HG02588 (cell line): Measurements from ENCODE around the gene THTPA.
A peak's percentile ranks its signal among the peaks of the same experiment; 100 is the strongest.
"Not testable (repeated sequence)": the region's sequence is repeated elsewhere in the genome, so short reads cannot be mapped to it uniquely, and the experiment has no call there.

Experiments
- ATAC-seq: cut with Tn5 transposase; IDR thresholded peaks from one replicate; pipeline ENCODE4 v1.9.1; 2021; ENCODE audit warnings: mild to moderate bottlenecking, moderate library complexity; ENCODE audit not compliant: unreplicated experiment

The THTPA gene

DNA sequence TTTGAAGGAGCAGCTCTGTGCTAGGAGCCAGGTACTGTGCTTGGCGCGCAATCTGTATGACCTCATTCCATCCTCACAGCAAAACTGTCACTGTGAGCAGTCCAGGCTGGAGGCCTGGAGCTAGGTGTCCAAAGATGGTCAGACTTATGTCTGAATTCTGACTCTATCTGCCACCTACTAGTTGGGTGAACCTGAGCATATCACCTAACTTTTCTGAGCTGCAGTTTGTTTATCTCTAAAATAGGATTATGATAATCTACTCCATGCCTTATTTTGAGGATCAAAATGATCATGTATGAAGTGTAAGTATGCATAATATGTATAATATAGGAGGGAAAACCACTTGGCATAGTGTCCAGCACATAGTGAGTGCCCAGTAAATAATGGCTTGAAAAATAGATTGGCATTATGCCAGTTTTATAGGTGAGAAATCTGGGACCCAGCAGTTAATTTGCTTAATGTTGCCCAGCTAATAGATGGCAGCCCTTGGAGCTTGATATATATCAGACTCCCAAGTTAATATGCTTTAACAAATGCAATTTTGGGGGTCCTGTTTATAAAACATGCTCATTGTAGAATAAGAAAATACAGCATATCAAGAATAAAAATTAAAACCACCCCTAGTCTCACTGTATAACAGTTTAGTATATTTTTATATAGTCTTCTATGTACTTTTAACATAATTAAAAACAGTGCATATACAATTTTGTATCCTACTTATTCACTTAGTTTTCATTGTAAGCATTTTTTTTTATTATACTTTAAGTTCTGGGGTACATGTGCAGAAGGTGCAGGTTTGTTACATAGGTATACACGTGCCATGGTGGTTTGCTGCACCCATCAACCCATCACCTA, 27.1 kb downstream of the THTPA start:
- no peak for ATAC-seq

DNA sequence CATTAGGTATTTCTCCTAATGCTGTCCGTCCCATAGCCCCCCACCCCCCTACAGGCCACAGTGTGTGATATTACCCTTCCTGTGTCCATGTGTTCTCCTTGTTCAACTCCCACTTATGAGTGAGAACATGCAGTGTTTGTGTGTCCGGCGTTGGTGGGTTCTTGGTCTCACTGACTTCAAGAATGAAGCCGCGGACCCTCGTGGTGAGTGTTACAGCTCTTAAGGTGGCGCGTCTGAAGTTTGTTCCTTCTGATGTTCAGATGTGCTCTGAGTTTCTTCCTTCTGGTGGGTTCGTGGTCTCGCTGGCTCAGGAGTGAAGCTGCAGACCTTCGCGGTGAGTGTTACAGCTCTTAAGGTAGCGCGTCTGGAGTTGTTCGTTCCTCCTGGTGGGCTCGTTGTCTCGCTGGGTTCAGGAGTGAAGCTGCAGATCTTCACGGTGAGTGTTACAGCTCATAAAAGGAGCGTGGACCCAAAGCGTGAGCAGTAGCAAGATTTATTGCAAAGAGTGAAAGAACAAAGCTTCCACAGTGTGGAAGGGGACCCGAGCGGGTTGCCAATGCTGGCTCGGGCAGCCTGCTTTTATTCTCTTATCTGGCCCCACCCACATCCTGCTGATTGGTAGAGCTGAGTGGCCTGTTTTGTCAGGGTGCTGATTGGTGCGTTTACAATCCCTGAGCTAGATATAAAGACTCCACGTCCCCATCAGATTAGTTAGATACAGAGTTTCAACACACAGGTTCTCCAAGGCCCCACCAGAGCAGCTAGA, 27.9 kb downstream of the THTPA start:
- ATAC-seq = not testable (repeated sequence)

DNA sequence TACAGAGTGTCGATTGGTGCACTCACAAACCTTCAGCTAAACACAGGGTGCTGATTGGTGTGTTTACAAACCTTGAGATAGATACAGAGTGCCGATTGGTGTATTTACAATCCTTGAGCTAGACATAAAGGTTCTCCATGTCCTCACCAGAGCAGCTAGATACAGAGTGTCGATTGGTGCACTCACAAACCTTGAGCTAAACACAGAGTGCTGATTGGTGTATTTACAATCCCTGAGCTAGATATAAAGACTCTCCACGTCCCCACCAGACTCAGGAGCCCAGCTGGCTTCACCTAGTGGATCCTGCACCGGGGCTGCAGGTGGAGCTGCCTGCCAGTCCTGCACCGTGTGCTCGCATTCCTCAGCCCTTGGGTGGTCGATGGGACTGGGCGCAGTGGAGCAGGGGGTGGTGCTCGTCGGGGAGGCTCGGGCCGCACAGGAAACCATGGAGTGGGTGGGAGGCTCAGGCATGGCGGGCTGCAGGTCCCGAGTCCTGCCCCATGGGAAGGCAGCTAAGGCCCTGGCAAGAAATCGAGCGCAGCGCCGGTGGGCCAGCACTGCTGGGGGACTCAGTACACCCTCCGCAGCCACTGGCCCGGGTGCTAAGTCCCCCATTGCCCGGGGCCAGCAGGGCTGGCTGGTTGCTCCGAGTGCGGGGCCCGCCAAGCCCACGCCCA, 28.6 kb downstream of the THTPA start:
- ATAC-seq = not testable (repeated sequence)

DNA sequence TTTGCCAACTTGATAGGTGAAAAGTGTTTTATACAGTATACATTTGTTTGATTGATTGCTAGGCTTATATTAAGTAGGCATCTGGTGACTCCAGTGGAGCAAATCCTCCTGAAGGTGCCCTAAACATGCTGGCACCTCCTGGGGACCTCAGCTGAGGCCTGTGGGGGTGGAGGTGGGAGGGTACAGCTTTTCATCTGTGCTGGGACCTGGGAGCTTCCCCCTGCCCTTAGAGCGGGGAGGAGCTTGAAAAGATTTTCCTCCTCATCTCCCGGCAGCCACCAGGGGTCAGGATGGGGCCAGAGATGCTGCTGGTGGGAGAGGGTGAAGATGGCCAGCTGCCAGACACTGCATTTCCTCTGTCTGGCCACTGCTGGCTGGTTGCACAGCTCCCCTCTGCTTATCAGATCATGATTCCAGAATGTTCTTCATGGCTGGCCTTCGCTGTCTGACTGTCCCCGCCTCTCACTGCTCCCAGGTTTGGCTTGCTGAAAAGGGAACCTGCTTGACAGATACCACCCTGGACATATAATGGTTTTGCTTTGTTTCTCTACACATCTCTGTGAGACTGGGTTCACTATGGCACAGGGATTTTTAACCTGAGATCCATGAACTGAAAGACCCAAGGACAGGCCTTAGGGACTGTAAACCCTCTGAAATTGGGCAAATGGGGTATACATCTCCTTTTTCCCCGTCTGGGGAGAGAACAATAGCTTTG, 33.0 kb downstream of the THTPA start:
- peak; percentile 97 for ATAC-seq

DNA sequence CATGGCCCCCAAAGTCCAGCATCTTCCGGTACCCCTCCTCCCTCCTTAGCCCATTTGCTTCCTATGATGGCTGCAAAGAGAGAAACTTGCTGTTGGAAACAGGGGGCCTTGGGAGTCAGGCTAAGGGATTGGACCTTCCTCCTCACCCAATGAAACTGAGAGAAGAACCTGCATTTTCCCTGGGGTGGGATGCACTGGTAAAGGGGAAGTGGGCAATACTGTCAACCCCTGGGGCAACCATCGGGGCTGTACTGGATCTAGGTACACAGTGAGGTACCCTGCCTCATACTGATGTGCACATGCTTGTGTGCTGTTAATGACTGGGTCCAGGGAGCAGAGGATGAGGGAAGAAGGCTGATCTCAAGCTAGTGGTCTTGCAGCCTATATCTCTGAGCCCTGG, 33.5 kb downstream of the THTPA start:
- no peak for ATAC-seq

DNA sequence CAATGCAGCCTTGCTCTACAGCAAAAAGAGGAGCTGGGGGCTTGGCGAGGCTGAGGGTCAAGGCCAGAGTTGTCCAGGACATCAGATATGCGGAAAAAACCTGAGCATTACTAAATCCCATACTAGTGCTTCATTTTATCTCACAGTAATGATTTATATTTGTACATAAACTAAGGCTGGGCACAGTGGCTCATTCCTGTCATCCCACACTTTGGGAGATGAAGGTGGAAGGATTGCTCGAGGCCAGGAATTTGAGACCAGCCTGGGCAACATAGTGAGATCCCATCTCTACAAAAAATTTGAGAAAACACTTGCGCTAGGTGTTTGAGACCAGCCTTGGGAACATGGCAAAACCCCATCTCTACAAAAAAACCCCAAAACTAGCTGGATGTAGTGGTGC, 34.1 kb downstream of the THTPA start:
- ATAC-seq = no peak

DNA sequence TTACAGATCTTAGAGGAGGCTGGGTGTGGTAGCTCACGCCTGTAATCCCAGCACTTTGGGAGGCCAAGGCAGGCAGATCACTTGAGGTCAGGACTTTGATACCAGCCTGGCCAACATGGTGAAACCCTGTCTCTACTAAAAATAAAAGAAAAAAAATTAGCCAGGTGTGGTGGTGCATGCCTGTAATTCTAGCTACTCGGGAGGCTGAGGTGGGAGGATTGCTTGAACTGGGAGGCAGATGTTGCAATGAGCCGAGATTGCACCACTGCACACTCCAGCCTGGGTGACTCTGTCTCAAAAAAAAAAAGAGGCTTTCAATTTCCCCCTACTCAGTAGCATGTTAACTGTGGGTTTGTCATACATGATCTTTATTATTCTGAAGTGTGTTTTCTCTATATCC, 38.1 kb downstream of the THTPA start:
- not testable (repeated sequence) for ATAC-seq

DNA sequence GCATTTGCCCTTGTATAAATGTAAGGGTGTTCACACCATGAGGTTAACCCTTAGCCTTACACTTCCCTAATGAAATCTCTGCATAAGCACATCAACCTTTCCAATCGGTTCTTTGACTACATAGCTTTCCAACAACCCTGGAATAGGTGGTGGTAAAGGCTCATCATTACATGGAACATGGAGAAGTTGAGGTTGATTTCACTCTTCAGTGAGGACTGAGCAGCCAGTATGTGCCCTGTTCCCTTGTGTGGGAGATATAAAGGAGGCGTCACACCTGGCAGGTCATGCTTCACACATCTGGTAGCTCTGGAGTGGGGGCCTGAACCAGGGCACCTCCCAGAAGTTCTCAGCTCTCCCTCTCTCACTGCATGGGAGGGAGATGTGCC, 44.2 kb downstream of the THTPA start:
- no peak for ATAC-seq

DNA sequence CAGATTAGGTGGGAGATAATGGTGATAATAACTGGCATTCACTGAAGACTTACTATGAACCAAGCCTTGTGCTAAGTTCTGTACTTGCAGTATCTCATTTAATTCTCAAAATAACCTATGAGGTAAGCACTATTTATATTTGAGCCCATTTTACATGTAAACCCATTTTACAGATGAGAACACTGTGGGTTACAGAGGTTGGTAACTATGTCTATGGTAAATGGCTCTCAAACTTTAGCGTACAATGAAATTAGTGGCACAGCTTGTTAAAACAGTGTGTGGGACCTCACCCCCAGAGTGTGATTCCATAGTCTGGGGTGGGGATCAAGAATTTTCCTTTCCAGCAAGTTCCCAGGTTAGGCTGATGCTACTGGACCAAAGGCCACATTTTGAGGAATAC, 44.7 kb downstream of the THTPA start:
- ATAC-seq = no peak

DNA sequence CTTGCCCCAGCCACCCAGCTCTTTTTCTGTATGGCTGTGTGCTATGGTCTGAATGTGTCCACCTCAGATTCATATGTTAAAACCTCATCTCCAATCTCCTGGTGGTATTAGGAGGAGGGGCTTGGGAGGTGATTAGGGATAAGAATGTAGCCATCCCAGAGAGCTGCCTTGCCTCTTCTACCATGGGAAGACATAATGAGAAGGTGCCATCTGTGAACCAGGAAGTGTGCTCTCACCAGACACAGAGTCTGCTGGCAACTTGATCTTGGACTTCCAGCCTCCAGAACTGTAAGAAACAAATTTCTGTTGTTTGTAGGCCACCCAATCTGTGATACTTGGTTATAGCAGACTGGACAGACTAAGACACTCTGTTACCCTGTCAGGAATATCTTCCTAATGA, 45.4 kb downstream of the THTPA start:
- no peak for ATAC-seq

DNA sequence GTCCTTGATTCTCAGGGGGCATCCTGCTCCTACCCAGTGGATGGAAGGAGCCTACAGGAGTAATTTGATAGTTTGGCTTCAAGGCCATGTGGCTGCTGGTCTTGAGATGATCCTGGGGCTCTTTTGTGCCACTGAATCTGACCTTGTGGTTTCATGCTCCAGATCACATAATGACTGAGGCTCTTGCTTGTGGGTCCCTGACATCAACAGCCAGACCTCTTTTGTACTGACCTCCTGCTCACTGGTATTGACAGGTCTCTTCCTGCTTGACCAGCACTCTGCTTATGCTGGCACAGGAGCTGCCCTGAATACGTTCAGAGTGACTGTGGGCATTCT, 45.7 kb downstream of the THTPA start:
- ATAC-seq = no peak

DNA sequence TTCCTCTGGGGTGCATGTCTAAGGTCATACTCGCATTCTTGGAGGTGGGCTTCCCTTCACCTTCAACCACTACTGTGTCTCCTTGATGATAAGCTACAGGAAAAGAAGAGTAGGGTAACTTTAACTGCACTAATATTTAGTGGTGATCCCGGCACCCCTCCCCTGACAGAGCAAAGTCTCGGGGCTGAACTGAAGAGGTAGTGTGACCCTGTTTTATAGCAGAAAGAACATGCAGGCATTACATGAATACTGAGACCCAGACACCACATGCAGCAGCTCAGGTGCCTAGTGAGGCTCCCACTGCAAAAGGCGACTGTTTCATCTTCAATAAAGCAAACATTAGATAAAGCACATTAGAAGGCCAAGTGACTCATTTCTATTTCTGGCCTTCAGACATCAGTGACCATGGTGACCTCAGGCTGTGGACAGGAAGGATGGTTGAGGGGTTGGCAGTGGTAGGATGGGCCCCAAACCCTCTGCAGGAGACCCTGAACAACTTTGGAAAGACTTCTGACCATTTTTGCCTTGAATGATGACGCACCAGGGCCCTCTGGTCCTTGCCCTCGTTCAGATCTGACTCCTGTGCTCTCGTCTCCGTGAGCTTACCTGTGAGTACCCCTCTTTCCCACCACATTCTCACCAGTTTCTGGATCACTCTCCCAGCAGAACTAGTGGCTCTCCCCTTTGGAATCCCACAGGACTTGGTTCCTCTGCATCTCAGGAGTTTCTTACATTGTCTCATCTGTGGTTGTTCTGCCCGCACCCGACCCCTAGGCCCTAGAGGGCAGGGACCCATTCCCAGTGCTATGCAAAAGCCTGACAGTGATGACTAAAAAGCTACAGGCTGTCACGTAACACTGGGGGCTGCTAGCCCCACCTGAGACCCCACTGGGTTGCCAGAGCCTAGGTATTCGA, 46.4 kb downstream of the THTPA start:
- ATAC-seq = no peak

DNA sequence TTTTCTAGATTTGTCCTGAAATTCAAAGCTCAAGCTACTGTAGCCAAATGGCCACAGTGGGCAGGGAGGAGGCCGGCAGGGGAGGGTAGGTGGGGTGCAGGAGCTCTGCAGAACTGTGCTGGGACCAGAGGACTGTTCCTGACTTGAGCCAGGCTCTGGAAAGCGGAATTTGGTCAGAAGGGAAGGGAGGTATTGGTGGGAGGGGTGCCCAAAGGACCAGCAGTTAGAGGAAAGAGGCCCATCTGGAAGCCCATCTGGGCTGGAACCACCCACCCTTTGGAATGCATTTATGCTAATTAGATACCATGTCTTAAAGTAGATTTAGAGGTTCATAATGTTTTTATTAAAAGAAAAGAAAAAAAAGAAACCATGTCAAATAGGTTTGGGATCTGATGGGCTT, 47.0 kb downstream of the THTPA start:
- ATAC-seq = no peak

DNA sequence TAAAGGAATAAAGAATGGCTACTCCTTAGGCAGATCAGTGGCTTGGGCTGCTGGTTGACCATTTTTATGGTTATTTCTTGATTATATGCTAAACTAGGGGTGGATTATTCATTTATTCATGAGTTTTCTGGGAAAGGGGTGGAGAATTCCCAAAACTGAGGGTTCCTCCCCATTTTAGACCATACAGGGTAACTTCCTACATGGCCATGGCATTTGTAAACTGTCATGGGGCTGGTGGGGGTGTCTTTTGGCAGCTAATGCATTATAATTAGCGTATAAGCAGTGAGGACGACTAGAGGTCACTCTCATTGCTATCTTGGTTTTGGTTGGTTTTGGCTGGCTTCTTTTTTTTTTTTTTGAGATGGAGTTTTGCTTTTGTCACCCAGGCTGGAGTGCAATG, 48.1 kb downstream of the THTPA start:
- ATAC-seq = no peak

DNA sequence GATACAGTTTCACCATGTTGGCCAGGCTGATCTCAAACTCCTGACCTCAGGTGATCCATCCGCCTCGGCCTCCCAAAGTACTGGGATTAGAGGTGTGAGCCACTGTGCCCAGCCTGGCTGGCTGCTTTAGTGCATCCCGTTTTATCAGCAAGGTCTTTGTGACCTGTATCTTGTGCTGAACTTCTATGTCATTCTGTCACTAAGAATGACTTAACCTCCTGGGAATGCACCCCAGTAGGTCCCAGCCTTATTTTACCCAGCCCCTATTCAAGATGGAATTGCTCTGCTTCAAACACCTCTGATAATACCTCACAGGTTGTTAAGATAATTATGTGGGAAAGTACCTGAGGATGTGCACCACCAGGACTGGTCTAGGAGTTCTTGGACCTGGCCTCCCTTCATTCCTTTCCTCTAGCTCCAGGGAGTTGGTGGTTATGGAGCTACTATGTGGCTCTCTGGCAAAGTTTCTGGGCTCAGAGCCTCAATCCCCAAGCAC, 48.7 kb downstream of the THTPA start:
- ATAC-seq = no peak

DNA sequence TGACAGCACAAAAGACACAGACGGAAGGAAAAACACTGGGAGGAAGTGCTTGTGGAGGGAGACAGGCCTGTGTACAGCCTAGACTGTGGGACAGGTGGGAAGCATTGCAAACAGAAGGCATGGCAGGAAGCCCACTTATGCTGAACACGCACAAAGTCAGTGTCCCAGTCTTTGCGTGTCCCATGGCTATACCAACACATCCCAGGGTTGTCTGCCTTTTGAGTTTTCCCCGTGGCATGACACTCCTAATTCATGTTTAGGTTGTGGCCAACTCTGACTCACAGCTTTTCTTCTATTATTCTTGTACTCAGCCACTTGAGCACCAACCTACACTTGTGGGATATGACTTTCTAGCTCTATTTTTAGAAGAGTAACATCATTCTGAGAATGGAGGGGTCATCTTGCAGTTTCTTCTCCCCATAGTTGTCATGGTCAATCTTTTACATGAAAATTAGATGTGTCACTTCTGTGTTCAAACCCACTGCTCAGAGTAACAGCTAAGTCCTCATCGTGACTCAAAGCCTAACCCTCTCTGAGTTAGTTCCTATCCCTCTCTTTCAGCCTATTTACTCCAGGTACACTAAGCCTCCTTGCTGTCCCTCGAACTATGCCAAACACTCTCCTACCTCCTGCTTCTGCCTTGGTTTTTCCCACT, 50.0 kb downstream of the THTPA start:
- peak; percentile 88 for ATAC-seq

DNA sequence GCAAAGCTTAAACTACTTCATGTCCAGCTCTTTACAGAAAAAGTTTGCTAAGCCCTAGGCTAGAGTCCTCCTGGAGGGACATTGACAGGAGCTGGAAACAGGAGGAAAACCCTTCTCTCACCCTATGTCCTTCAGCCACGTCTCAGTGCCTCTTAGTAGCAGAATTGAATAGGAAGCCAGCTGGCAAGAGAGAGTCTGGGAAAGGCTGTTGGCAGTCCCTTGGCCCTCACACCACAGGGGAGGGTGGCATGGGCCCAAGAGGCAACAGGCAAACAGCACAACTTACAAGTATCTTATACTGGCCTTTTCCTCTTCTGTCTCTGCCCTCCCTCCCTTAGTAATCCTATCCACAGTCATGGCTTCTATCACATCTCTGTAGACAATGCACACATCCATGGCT, 52.4 kb downstream of the THTPA start:
- no peak for ATAC-seq

DNA sequence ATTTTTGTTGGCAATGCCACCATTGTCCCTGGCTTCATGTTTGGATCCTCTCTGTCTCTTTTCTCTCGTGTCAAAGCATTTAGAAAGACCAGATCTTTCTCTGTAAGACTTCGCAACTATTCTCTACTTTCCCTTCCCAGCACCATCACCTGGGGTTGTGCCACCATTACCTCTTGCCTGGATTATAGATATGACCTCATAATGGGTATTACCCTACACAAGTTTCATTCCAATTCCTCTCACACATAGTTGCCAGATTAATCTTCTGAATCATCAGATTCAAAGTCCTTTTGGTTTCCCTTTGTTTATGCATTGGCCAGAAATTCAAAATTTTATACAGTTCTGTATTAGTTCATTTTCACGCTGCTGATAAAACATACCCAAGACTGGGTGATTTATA, 52.9 kb downstream of the THTPA start:
- ATAC-seq = no peak

DNA sequence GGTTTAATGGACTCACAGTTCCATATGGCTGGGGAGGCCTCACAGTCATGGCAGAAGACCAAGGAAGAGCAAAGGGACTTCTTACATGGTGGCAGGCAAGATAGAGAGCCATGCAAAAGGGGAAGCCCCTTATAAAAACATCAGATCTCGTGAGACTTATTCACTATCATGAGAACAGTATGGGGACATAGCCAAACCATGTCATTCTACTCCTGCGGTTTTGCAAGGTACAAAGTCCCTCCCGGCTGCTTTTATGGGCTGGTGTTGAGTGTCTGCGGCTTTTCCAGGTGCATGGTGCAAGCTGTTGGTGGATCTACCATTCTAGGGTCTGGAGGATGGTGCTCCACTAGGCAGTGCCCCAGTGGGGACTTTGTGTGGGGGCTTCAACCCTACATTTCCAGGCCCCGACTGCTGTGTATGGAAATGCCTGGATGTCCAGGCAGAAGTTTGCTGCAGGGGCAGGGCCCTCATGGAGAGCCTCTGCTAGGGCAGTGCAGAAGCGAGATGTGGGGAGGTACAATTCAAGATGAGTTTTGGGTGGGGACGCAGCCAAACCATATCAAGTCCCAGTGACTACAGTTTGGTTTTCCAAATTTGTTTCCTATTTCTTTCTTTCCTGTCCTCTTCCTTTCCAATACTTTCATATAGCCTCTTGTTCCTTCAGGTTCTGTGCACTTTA, 53.5 kb downstream of the THTPA start:
- not testable (repeated sequence) for ATAC-seq
